Measurements from ENCODE around the gene SFI1.
"Not testable (repeated sequence)": the region's sequence is repeated elsewhere in the genome, so short reads cannot be mapped to it uniquely, and the experiment has no call there.

Gene SFI1

GRCh38 chr22:31558546-31558945, 62.2 kb downstream of the SFI1 start:
- ATAC-seq; H3K4me1 Mint-ChIP-seq; H3K9me3 Mint-ChIP-seq; H3K27ac Mint-ChIP-seq; DNase-seq (ENCODE audit: low spot score in 2 of 2); H3K4me3 Mint-ChIP-seq: not testable (repeated sequence)
- peaks cover 100% of the 10 kb centered on the region for H3K36me3 Mint-ChIP-seq

GRCh38 chr22:31561238-31561887, 65.0 kb downstream of the SFI1 start:
- Mint-ChIP-seq H3K9me3 (no peaks in the 10 kb centered on the region), H3K27ac (peak overlapping the region; percentile 41), H3K4me3 (no peak overlapping the region), H3K4me1 (peaks cover 6% of the 10 kb centered on the region), H3K36me3 (peaks cover 100% of the 10 kb centered on the region)
- ATAC-seq = peak; percentile 84
- DNase-seq (ENCODE audit: low spot score in 2 of 2) = peak; percentile 15 to 70

GRCh38 chr22:31561970-31562369, 65.6 kb downstream of the SFI1 start:
- H3K4me1 Mint-ChIP-seq = peaks cover 6% of the 10 kb centered on the region
- no peaks in the 10 kb centered on the region for H3K9me3 Mint-ChIP-seq
- H3K4me3 Mint-ChIP-seq = no peak overlapping the region
- no peak overlapping the region for H3K27ac Mint-ChIP-seq
- peaks cover 100% of the 10 kb centered on the region for H3K36me3 Mint-ChIP-seq
- no peak for ATAC-seq
- no peak for DNase-seq (ENCODE audit: low spot score in 2 of 2)

DNA sequence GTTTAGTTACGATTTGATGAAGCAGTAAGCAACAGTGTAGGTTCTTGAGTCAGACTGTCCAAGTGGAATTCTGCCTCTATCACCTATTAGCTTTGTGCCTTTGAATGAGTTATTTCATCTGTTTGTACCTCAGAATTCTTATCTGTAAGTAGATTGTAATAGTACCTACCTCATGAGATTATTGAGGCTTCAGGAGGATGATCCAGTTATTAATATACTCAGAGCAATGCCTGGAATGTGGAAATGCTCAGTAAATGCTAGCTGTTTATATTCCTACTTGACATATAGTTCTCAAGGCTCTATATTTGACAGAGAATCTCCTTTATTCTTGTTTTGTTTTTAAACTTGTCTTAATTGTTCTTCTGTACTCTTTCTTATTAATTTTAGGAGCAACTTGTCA, 70.1 kb downstream of the SFI1 start:
- Mint-ChIP-seq H3K27ac (peak overlapping the region; percentile 6), H3K4me1 (peaks cover under 1% of the 10 kb centered on the region), H3K4me3 (no peak overlapping the region), H3K36me3 (peaks cover 100% of the 10 kb centered on the region), H3K9me3 (no peaks in the 10 kb centered on the region)
- no peak for ATAC-seq
- DNase-seq (ENCODE audit: low spot score in 2 of 2) = no peak

- H3K36me3 Mint-ChIP-seq = peaks cover 100% of the 10 kb centered on the region
- no peak for DNase-seq (ENCODE audit: low spot score in 2 of 2)
- ATAC-seq = no peak
- H3K27ac Mint-ChIP-seq = peak overlapping the region; percentile 6
- no peaks in the 10 kb centered on the region for H3K9me3 Mint-ChIP-seq
- no peak overlapping the region for H3K4me3 Mint-ChIP-seq
- H3K4me1 Mint-ChIP-seq = no peaks in the 10 kb centered on the region
Measured at GRCh38 chr22:31567196-31567595, 70.9 kb downstream of the SFI1 start.

GRCh38 chr22:31567702-31568101, 71.4 kb downstream of the SFI1 start:
- Mint-ChIP-seq H3K36me3 (peaks cover 100% of the 10 kb centered on the region), H3K4me1 (no peaks in the 10 kb centered on the region), H3K27ac (peak overlapping the region; percentile 63), H3K4me3 (no peak overlapping the region), H3K9me3 (no peaks in the 10 kb centered on the region)
- DNase-seq (ENCODE audit: low spot score in 2 of 2) = no peak
- ATAC-seq = no peak

DNA sequence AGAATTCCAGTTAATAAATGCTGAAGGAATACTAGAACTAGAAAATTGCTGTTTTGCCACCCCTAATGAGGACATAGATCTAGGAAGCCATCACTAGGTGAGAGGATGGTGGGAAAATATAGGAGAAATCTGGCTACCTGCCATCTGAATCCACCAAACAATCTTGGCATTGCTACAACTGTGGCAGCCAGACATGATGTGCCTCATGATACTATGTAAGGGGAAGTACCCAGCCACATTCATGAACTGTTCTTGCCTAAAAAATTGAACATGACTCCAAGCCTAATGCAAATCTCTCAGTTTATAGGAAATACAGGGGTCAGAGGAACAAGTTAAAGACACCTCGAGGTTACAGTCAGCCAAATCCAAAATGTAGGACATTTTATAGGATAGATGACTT, 72.8 kb downstream of the SFI1 start:
- Mint-ChIP-seq H3K4me3 (no peak overlapping the region), H3K4me1 (no peaks in the 10 kb centered on the region), H3K27ac (peak overlapping the region; percentile 83), H3K36me3 (peaks cover 100% of the 10 kb centered on the region), H3K9me3 (no peaks in the 10 kb centered on the region)
- no peak for ATAC-seq
- no peak for DNase-seq (ENCODE audit: low spot score in 2 of 2)

DNA sequence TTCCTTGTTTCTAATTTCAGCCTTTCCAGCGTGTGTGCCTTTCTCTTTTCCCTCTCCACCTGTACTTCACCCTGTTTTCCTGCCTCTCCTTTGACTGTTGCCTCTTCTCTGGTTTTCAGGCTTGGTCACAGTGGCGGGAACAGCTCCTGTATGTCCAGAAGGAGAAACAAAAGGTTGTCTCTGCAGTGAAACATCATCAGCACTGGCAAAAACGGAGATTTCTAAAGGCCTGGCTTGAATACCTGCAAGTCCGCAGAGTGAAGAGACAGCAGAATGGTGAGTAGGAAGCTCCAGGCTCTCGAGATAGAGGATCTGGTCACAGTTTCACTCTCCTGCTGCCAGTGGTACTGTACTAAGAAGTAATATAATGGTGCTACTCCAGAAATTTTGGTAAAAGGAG, 76.6 kb downstream of the SFI1 start:
- H3K36me3 Mint-ChIP-seq = peaks cover 100% of the 10 kb centered on the region

DNA sequence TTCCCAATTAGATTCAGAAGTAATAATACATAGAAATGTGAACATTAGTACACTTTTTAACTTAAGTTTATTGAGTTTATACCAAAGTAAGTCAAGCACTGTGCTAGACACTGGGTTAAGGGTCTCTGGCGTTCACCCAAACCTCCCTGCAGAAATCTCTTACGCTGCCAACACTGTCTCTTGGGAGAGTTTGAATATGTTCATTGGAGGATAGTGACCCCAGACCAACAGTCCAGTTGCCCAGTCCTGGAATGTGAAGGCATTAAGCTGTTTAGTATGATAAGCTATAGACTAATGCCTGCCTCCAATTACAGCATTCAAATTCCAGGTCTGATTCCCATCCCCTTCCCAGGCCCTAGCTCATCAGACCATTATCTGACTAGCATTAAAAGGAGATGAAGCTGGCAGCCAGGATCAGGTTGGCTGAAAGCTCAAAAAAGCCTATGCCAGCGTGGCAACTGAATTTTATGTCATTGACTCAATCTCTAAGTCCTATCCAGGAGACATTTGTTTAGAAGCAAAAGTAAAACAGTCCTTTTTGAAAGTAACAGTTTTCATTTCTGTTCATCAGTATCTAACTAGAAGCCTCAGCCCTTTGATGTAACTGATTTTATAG, 77.8 kb downstream of the SFI1 start:
- Mint-ChIP-seq H3K9me3 (no peaks in the 10 kb centered on the region), H3K4me3 (no peak overlapping the region), H3K27ac (no peak overlapping the region), H3K36me3 (peaks cover 100% of the 10 kb centered on the region), H3K4me1 (no peaks in the 10 kb centered on the region)
- DNase-seq (ENCODE audit: low spot score in 2 of 2) (no peak), ATAC-seq (no peak)

More for the DNA sequence above, 76.6 kb downstream of the SFI1 start:
- no peaks in the 10 kb centered on the region for H3K4me1 Mint-ChIP-seq
- DNase-seq (ENCODE audit: low spot score in 2 of 2) (no peak), ATAC-seq (no peak)
- peak overlapping the region; percentile 20 for H3K27ac Mint-ChIP-seq
- no peak overlapping the region for H3K4me3 Mint-ChIP-seq
- no peaks in the 10 kb centered on the region for H3K9me3 Mint-ChIP-seq

GRCh38 chr22:31575190-31575589, 78.9 kb downstream of the SFI1 start:
- ATAC-seq (no peak), DNase-seq (ENCODE audit: low spot score in 2 of 2) (no peak)
- H3K27ac Mint-ChIP-seq = peak overlapping the region; percentile 21
- peaks cover 100% of the 10 kb centered on the region for H3K36me3 Mint-ChIP-seq
- no peaks in the 10 kb centered on the region for H3K9me3 Mint-ChIP-seq
- H3K4me3 Mint-ChIP-seq = no peak overlapping the region
- H3K4me1 Mint-ChIP-seq = no peaks in the 10 kb centered on the region

GRCh38 chr22:31577711-31578110, 81.4 kb downstream of the SFI1 start:
- H3K36me3 Mint-ChIP-seq = peaks cover 100% of the 10 kb centered on the region

DNA sequence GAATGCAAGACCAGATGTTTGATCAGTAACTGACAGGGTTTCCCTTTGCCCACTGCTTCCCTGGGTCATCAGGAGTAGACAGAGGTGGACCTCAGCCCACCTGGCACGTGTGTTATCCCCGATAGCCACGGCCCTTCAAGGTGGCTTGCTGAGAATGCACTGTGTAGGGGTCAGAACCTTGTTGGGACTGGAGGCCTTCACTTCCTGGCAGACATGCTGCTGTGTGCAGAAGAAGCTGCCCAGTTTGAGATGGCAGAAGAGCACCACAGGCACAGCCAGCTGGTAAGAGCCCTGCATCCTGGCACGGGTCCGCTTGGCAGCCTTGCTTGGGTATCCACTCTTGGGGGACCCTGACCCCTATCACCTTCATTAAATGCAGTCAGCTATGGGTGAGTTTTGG, 81.8 kb downstream of the SFI1 start:
- H3K4me1 Mint-ChIP-seq = peaks cover 9% of the 10 kb centered on the region
- ATAC-seq = no peak
- no peak for DNase-seq (ENCODE audit: low spot score in 2 of 2)
- H3K36me3 Mint-ChIP-seq = peaks cover 100% of the 10 kb centered on the region
- peak overlapping the region; percentile 72 for H3K27ac Mint-ChIP-seq
- no peaks in the 10 kb centered on the region for H3K9me3 Mint-ChIP-seq
- no peak overlapping the region for H3K4me3 Mint-ChIP-seq

More at GRCh38 chr22:31577711-31578110, 81.4 kb downstream of the SFI1 start:
- ATAC-seq (no peak), DNase-seq (ENCODE audit: low spot score in 2 of 2) (no peak)
- peak overlapping the region; percentile 72 for H3K27ac Mint-ChIP-seq
- no peak overlapping the region for H3K4me3 Mint-ChIP-seq
- H3K9me3 Mint-ChIP-seq = no peaks in the 10 kb centered on the region
- peaks cover 8% of the 10 kb centered on the region for H3K4me1 Mint-ChIP-seq

- Mint-ChIP-seq H3K9me3 (no peaks in the 10 kb centered on the region), H3K4me1 (peaks cover 23% of the 10 kb centered on the region), H3K27ac (no peak overlapping the region)
Measured at GRCh38 chr22:31579835-31580242, 83.5 kb downstream of the SFI1 start.

DNA sequence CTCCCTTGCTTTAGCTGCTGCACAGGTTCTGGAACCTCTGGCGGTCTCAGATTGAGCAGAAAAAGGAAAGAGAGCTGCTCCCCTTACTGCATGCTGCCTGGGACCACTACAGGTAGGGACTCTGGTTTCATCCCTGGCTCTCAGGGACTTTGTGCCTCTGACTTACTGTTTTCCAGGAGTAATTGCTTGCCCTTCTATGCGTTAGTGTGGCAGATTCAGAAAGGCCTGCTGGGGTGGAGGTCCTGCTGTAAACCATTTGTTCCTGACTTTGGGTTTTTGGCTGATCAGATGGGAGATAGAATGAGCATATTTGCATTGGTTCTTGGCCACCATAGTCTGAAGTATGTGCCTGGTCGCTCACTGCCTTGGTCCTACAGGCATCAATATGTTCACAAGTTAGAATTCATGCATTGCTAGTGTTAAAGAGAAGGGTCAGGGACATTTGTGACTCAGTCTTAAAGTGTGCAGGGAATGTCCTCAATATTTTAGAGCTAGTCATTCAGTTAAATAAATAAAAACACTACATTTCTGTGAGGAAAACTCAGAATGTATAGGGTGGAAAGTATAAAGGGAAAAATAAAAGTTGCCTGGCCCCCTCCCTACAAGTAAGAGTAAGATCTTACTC, 87.6 kb downstream of the SFI1 start:
- H3K4me1 Mint-ChIP-seq = peaks cover 37% of the 10 kb centered on the region
- H3K36me3 Mint-ChIP-seq = peaks cover 100% of the 10 kb centered on the region
- H3K9me3 Mint-ChIP-seq = no peaks in the 10 kb centered on the region
- peak overlapping the region; percentile 14 for H3K27ac Mint-ChIP-seq
- no peak for DNase-seq (ENCODE audit: low spot score in 2 of 2)
- H3K4me3 Mint-ChIP-seq = no peak overlapping the region
- ATAC-seq = no peak

More at GRCh38 chr22:31579835-31580242, 83.5 kb downstream of the SFI1 start:
- Mint-ChIP-seq H3K4me3 (no peak overlapping the region), H3K36me3 (peaks cover 100% of the 10 kb centered on the region)
- no peak for DNase-seq (ENCODE audit: low spot score in 2 of 2)
- ATAC-seq = no peak

- Mint-ChIP-seq H3K27ac (peak overlapping the region; percentile 66), H3K36me3 (peaks cover 100% of the 10 kb centered on the region), H3K9me3 (no peaks in the 10 kb centered on the region), H3K4me1 (peaks cover 37% of the 10 kb centered on the region), H3K4me3 (no peak overlapping the region)
- ATAC-seq = no peak
- DNase-seq (ENCODE audit: low spot score in 2 of 2) = no peak
Measured at GRCh38 chr22:31584804-31585160, 88.4 kb downstream of the SFI1 start.
